ENCODE measurements around the gene MAGEA9B. TPM values are rescaled to one million over a fixed set of nuclear protein-coding genes. Genes with fewer than 3 reads are reported as not detected.
"Not testable (repeated sequence)": the region's sequence is repeated elsewhere in the genome, so short reads cannot be mapped to it uniquely, and the experiment has no call there.

Gene MAGEA9B
- total RNA-seq, 1 experiment from 2014 or later = not detected

GRCh38 chrX:149532868-149533267 lies 54.4 kb downstream of the MAGEA9B start:
- H3K27me3 Mint-ChIP-seq (ENCODE audit: low read depth); H3K9ac ChIP-seq (ENCODE audit: extremely low read depth, insufficient read length, low read length); H2BK5ac ChIP-seq (ENCODE audit: insufficient read length, low read length); H3K18ac ChIP-seq (ENCODE audit: insufficient read length, low read depth, low read length); H3K4me2 ChIP-seq (ENCODE audit: insufficient read depth, insufficient read length, low read length); H3K79me1 ChIP-seq (ENCODE audit: insufficient read depth, low read depth, low read length, poor library complexity, severe bottlenecking); H3K4ac ChIP-seq (ENCODE audit: low read depth, low read length); H2BK15ac ChIP-seq (ENCODE audit: low read depth, low read length); H3K14ac ChIP-seq (ENCODE audit: insufficient read depth, low read length); H3T11ph ChIP-seq (ENCODE audit: low read length); H4K8ac ChIP-seq (replicated peaks; ENCODE audit: insufficient read length, low read depth, low read length); H3K27me3 ChIP-seq (ENCODE audit: insufficient read depth, low read length); H3K23me2 ChIP-seq (ENCODE audit: insufficient read length, low read depth, low read length, poor library complexity, severe bottlenecking); H2AK5ac ChIP-seq (ENCODE audit: insufficient read length, low read length); H3K23ac ChIP-seq (ENCODE audit: insufficient read length, low read depth, low read length); H3K4me1 ChIP-seq (ENCODE audit: insufficient read depth, low read length); H3K27ac Mint-ChIP-seq; H2BK20ac ChIP-seq (ENCODE audit: low read depth, low read length, poor library complexity, severe bottlenecking); H3K56ac ChIP-seq (ENCODE audit: insufficient read length, low read depth, low read length); H4K91ac ChIP-seq (ENCODE audit: insufficient read length, low read depth, low read length); H3K27ac ChIP-seq (ENCODE audit: insufficient read length, low read depth, low read length); H2BK12ac ChIP-seq (ENCODE audit: insufficient read length, low read depth, low read length); H4K20me1 ChIP-seq (ENCODE audit: control insufficient read depth, insufficient read depth, insufficient read length); H3K4me3 Mint-ChIP-seq; H2AFZ ChIP-seq (ENCODE audit: low read length); DNase-seq; H4K5ac ChIP-seq (ENCODE audit: insufficient read length, low read depth, low read length); H3K79me2 ChIP-seq (ENCODE audit: insufficient read depth, low read length); H2BK120ac ChIP-seq (ENCODE audit: low read depth, low read length, poor library complexity, severe bottlenecking): not testable (repeated sequence)
- H3K9me3 ChIP-seq (ENCODE audit: control insufficient read depth, low read depth, low read length) = peaks cover 15% of the 10 kb centered on the region
- peaks cover 57 to 68% of the 10 kb centered on the region in 2 experiments for H3K9me3 Mint-ChIP-seq
- peaks cover 3 to 13% (median 11%) of the 10 kb centered on the region in 3 experiments; a peak in 6 of 7 replicates for H3K36me3 Mint-ChIP-seq (ENCODE audit: insufficient read depth in 1 of 3, low read depth in 3 of 3)
- no CpG with 5 or more reads among the region's 3 CpGs for WGBS (ENCODE audit: extremely low coverage, insufficient read length, low lambda C conversion rate)
- H3K4me1 Mint-ChIP-seq = peaks cover 0 to 14% of the 10 kb centered on the region in 2 experiments; a peak in 2 of 4 replicates

Other genes starting within 250 kb of the MAGEA9B start
- gene IDS, start 82.2 kb downstream of the MAGEA9B start, total RNA-seq (2021) = 38.5 and 39.2 TPM in 2 replicates
- 7.9 and 8.8 TPM in 2 replicates for gene EOLA1, start 46.4 kb downstream of the MAGEA9B start, total RNA-seq (2021)
- gene HSFX3, start 37.5 kb downstream of the MAGEA9B start, total RNA-seq (2021) = not detected in 2 replicates
- gene HSFX2, start 7.9 kb upstream of the MAGEA9B start, total RNA-seq (2021) = not detected in 2 replicates
- gene TMEM185A, start 44.3 kb upstream of the MAGEA9B start, total RNA-seq (2021) = 22.7 and 23.6 TPM in 2 replicates
- gene MAGEA11, start 124.6 kb upstream of the MAGEA9B start, total RNA-seq (2021) = not detected in 2 replicates
- 0.50 and 0.55 TPM in 2 replicates for gene HSFX1, start 186.6 kb upstream of the MAGEA9B start, total RNA-seq (2021)
- gene MAGEA9, start 194.5 kb upstream of the MAGEA9B start, total RNA-seq (2021) = 0.28 TPM in 1 of 2 replicates, not detected in the other